Ascending aorta (tissue), 2 donors: ENCODE measurements around the gene TTC34. TPM values are rescaled to one million over a fixed set of nuclear protein-coding genes. Genes with fewer than 3 reads are reported as not detected.

Experiments used
- DNase-seq, 2 donors: peaks; one replicate each; pipeline ENCODE4 v3.0.0-alpha.2; 2019; ENCODE audit warnings: low spot score in 2 of 2
- H3K27ac ChIP-seq, 2 donors: fragments of 200-600 bp; sonication (generic); one replicate each; pipeline ENCODE4 v1.5.1; 2016 to 2017; ENCODE audit warnings: mild to moderate bottlenecking in 1 of 2
- H3K27me3 ChIP-seq: fragments of 200-600 bp; sonication (generic); one replicate; pipeline ENCODE4 v1.5.1; 2017
- H3K36me3 ChIP-seq, 2 donors: fragments of 200-600 bp; sonication (generic); one replicate each; pipeline ENCODE4 v1.5.1; 2016
- H3K4me1 ChIP-seq, 2 donors: fragments of 200-600 bp; sonication (generic); one replicate each; pipeline ENCODE4 v1.5.1; 2016 to 2017; ENCODE audit warnings: mild to moderate bottlenecking in 1 of 2
- H3K4me3 ChIP-seq, 2 donors: fragments of 200-600 bp; sonication (generic); one replicate each; pipeline ENCODE4 v1.5.1; 2016 to 2017; ENCODE audit warnings: mild to moderate bottlenecking in 1 of 2
- H3K9me3 ChIP-seq, 2 donors: fragments of 200-600 bp; sonication (generic); one replicate each; pipeline ENCODE4 v1.5.1; 2016
- intact Hi-C: fragments of 100-400 bp; cut with DNase I; formaldehyde crosslinking; loops from one replicate; pipeline ENCODE4 v1.15.1; 2023
- total RNA-seq: library from RNA; depleted of rRNA; stranded (reverse); fragments of >200 nt; gene quantifications from one replicate; pipeline ENCODE4 v1.1.0, GENCODE V29; 2016
- TF ChIP-seq, protein P1 (sequence below), 3 experiments: fragments of 200-600 bp in 2 of 3; fragments of 450-650 bp in 1 of 3; sonication (generic) in 2 of 3; IDR thresholded peaks; one replicate each; pipeline ENCODE4 v1.5.1; 2016 to 2019; ENCODE audit warnings: antibody characterized with exemption in 3 of 3, mild to moderate bottlenecking in 1 of 3, moderate library complexity in 1 of 3

TTC34 gene
- total RNA-seq, 1 donor from 2014 or later, result 0.75 TPM

DNA sequence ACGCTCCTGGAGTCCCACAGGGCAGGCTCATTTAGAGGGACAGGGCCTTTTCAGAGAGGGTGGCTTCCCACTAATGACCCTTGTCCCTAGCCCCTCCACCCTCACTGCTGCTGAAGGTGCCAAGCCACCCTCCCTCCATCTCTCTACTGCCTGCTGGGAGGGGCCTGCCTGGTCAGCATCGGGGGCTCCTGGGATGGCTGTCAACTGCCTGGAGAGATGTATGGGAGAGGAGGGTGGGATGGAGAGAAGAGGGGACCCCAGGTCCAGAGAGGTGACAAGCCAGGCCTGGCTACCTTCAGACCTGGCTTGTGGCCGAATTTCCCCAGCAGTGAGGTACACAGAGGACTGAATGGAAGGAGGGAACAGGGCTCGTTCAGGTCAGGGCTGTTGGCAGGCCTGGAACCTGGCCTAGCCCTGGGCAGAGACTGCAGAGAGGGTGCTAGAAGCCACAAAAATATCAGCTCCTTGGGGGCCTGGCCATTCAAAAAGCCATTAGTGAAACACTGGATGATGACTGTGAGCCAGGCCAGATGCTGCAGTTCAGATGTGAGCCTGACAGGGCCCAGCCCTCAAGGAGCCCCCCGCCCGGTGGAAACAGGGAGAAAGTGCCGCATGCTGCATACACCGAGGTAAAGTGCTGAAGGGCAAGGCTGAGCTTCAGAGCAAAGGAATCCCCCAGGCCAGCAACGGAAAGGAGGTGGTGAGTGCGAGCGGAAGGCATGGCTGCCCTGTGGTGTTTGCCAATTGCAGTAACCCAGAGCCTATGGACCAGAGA, 188.7 kb downstream of the TTC34 start:
- no peak overlapping the region for H3K4me3 ChIP-seq
- H3K36me3 ChIP-seq, result no peaks in the 10 kb centered on the region
- no peaks in the 10 kb centered on the region for H3K4me1 ChIP-seq
- TF ChIP-seq, protein P1, sequence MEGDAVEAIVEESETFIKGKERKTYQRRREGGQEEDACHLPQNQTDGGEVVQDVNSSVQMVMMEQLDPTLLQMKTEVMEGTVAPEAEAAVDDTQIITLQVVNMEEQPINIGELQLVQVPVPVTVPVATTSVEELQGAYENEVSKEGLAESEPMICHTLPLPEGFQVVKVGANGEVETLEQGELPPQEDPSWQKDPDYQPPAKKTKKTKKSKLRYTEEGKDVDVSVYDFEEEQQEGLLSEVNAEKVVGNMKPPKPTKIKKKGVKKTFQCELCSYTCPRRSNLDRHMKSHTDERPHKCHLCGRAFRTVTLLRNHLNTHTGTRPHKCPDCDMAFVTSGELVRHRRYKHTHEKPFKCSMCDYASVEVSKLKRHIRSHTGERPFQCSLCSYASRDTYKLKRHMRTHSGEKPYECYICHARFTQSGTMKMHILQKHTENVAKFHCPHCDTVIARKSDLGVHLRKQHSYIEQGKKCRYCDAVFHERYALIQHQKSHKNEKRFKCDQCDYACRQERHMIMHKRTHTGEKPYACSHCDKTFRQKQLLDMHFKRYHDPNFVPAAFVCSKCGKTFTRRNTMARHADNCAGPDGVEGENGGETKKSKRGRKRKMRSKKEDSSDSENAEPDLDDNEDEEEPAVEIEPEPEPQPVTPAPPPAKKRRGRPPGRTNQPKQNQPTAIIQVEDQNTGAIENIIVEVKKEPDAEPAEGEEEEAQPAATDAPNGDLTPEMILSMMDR (IDR thresholded peaks at IDR 0.05), result no peak
- H3K9me3 ChIP-seq, result peaks cover 0 to 20% of the 10 kb centered on the region in 2 donors
- peak in 1 of 2 donors; percentile 30 for DNase-seq
- H3K27ac ChIP-seq, result no peak overlapping the region
- intact Hi-C loops, result no loop called here
- H3K27me3 ChIP-seq, result no peaks in the 10 kb centered on the region

DNA sequence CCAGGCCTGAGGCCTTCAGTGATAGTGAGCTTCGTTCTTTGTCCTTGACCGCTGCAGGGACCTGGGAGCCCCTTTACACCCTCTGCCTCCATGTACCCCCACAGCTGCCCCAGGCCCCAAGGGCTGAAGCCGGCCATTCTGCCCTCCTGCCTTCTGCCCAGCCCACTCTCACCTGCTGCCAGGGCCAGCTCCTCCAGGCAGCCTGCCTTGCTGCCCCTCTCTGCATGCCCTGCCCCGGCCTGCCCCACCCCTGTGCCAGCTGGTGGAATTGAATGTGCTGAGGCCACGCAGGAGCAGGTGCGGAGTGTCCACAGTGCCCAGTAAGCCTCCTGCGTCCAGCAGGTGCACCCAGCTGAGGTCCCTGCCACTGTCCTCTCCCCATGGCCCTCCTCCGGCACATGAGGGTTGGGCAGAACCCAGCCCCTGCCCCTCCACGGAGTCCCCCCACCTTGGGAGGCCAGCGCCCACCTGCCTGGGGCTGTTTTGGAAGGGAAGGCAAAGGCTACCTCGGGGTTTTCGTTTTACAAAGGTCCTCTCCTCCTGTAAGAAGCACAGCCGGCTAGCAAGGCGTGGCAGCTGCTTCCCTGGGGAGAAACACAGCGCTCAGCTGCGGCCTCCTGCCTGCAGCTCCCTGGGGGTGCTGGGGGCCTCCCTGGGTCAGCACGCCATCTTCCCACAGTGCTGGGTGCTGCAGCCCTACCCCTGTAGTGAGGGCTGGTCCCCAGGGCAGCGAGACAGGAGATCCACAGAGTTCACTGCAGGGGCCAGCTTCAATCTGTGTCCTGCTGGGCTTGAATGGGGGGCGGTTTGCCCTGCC, 189.7 kb downstream of the TTC34 start:
- TF ChIP-seq, protein P1 (IDR thresholded peaks at IDR 0.05), result no peak
- Histone ChIP-seq H3K9me3 (peaks cover 0 to 20% of the 10 kb centered on the region in 2 donors), H3K27ac (no peak overlapping the region), H3K4me3 (no peak overlapping the region), H3K4me1 (no peaks in the 10 kb centered on the region), H3K27me3 (no peaks in the 10 kb centered on the region), H3K36me3 (no peaks in the 10 kb centered on the region)
- peak in 1 of 2 donors; percentile 60 for DNase-seq
- intact Hi-C loops, result no loop called here

DNA sequence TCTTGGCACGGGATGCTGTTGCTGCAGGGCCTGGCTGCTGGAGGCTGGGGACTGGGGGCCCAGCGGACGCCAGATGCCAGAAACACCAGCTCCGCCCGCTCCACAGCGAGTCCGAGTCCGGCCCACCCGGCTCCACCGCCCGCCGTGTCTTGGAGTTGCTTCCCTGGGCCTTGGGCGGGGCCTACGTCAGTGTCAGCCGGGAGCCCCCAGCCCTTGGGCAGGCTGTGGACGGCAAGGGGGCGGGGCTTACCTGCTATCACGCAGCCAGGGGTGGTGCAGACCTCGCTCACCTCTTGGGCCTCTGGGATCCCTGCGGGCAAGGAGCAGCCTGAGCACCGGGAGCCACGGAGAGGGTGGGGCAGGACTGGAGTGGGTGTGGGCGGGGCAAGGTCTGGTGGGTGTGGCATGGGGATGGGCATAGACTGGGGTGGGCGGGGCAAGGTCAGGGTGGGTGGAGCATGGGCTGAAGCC, 190.4 kb downstream of the TTC34 start:
- Histone ChIP-seq H3K4me1 (no peaks in the 10 kb centered on the region), H3K27me3 (no peaks in the 10 kb centered on the region), H3K9me3 (peaks cover 0 to 16% of the 10 kb centered on the region in 2 donors), H3K4me3 (no peak overlapping the region), H3K36me3 (no peaks in the 10 kb centered on the region), H3K27ac (no peak overlapping the region)
- TF ChIP-seq, protein P1 (IDR thresholded peaks at IDR 0.05), result no peak
- intact Hi-C loops, result no loop called here
- peak in 1 of 2 donors; percentile 62 for DNase-seq

DNA sequence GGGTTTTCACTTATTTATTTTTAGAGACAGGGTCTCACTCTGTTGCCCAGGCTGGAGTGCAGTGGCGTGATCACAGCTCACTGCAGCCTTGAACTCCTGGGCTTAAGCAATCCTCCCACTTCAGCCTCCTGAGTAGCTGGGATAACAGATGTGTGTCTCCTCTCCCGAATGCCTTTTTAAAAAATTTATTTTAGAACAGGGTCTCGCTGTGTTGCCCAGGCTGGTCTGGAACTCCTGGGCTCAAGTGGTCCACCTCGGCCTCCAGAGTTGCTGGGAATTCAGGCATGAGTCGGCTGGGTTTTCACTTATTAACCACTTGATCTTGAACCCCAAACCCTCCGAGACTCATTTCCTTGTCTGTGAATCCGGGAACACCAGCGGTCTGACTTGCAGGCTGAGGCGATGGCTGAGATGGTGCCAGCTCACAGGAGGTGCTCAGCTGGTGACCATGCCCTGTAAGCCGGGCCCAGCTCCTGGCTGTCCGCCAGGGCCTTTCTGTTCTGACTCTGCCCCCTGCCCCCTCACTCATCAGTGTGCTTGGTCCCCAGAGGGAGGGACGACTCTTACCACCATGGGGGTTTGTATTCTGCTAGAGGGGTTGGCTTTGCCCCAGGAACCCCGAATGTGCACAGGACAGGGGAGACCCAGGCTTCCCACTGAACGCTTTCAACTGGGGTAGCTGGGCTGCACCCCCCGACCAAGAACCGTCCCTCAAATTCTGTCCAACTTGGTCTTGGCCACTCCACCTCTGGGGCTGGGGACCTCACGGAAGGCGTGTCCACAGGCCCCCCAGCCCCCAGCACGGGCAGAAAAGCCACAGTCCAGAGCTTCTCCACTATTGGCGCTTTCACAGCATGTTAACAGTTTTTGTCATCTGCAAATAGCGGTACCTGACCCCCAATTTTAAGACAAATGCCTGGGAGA, 191.2 kb downstream of the TTC34 start:
- no peaks in the 10 kb centered on the region for H3K27me3 ChIP-seq

More for the DNA sequence above, 191.2 kb downstream of the TTC34 start:
- H3K4me3 ChIP-seq, result no peak overlapping the region
- no peak overlapping the region for H3K27ac ChIP-seq
- no peaks in the 10 kb centered on the region for H3K36me3 ChIP-seq
- H3K4me1 ChIP-seq, result no peaks in the 10 kb centered on the region
- intact Hi-C loops, result no loop called here
- H3K9me3 ChIP-seq, result peaks cover 0 to 15% of the 10 kb centered on the region in 2 donors
- TF ChIP-seq, protein P1 (IDR thresholded peaks at IDR 0.05), result no peak
- DNase-seq, result peak in 1 of 2 donors; percentile 50
